Peyer's patch (tissue), 4 donors: ENCODE results near the gene LRP11.

Experiments used
- POLR2A ChIP-seq, 2 donors: fragments of 450-650 bp; IDR thresholded peaks; one replicate each; pipeline ENCODE4 v1.5.1; 2017; ENCODE audit warnings: antibody characterized with exemption in 2 of 2, mild to moderate bottlenecking in 2 of 2, moderate library complexity in 2 of 2
- TF ChIP-seq, protein P1 (sequence below), 6 experiments: fragments of 450-650 bp in 4 of 6; fragments of 200-600 bp in 2 of 6; sonication (generic) in 1 of 6; IDR thresholded peaks; one replicate each; pipeline ENCODE4 v1.5.1; 2017 to 2019; ENCODE audit warnings: antibody characterized with exemption in 6 of 6, mild to moderate bottlenecking in 3 of 6, moderate library complexity in 1 of 6

- TF ChIP-seq, protein P1, sequence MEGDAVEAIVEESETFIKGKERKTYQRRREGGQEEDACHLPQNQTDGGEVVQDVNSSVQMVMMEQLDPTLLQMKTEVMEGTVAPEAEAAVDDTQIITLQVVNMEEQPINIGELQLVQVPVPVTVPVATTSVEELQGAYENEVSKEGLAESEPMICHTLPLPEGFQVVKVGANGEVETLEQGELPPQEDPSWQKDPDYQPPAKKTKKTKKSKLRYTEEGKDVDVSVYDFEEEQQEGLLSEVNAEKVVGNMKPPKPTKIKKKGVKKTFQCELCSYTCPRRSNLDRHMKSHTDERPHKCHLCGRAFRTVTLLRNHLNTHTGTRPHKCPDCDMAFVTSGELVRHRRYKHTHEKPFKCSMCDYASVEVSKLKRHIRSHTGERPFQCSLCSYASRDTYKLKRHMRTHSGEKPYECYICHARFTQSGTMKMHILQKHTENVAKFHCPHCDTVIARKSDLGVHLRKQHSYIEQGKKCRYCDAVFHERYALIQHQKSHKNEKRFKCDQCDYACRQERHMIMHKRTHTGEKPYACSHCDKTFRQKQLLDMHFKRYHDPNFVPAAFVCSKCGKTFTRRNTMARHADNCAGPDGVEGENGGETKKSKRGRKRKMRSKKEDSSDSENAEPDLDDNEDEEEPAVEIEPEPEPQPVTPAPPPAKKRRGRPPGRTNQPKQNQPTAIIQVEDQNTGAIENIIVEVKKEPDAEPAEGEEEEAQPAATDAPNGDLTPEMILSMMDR (IDR thresholded peaks at IDR 0.05), result no peak
- TF ChIP-seq POLR2A (IDR thresholded peaks at IDR 0.05), result no peak
These were observed 49.5 kb upstream of the LRP11 start for GRCh38 chr6:149913540-149914240.
